Measurements from ENCODE around the gene CEP128.

Gene CEP128

DNA sequence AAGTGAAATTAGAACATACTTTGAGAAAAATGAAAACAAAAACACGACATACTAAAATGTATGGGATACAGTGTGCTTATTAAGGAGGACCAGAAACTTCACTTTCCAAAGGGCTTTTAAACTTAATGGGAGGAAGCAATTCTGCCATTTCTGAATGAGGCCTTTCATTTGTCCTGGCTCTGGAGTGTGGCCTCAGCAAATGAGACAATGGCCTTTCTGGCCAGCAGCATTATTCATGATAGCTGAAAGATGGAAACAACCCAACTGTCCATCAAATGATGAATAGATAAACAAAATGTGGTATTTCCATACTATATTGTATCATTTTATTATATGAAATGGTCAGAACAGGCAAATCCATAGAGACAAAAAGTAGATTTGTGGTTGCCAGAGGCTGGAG, 338.6 kb downstream of the CEP128 start:
- DNase-seq: no peak

DNA sequence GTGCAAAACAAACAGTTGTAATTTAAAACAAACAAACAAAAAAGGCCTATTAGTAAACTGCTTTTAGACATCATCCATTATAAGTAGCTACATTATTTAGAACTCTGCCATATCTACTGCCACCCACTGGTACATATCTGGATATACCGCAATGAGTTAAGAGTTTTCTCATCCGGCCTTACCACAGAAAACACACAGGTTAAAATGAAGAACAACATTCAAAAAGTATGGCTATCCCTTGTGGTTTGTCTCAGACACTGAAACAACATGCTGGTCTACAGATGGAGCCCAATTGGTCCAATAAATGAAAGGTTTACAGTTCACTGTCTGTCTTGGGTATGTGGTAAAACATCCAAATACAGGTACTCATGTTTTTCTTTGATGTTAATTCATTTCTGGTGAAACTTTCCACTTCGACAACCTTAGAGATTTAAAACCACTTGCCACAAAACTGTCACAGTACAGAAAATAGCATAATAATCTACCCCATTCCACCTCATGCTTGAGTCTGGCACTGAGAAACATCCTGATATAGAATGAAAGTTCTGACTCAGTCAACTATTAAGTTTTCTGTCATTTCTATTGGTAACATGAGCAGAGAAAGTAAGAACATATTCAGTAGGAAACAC, 354.3 kb downstream of the CEP128 start:
- no peak for DNase-seq

DNA sequence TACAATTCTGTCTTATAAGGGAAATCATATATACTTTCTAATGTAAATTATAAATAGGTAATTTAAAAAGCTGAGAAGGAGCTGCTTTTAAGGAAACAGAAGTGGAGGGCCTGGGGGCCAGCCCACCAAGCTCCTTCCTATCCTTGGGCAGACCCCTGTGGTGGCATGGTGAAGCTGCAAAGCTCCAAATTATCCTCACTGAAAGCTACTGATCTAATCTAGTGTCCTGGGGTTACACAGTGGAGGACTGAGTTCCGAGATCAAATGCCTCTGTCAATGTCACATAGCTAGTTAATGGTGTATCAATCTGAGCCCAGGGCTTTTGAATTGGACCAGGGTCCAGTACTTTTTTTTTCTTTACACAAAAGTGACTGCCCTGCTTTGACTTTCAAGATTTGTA, 355.4 kb downstream of the CEP128 start:
- DNase-seq: no peak

DNA sequence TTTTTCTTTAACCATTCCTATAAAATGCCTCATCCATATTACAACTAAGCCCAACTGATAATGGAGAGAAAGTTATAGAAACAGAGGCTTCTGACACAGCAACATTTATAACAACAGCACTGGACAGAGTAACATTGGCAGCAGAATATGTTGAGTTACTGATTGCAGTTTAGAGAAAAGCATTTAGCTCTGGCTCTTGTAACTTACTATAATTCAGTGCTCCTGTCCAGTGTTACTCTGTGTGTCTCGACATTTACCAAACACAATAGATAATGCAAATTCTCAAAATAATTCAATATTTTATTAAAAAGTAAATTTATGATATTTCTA, 356.1 kb downstream of the CEP128 start:
- no peak for DNase-seq

DNA sequence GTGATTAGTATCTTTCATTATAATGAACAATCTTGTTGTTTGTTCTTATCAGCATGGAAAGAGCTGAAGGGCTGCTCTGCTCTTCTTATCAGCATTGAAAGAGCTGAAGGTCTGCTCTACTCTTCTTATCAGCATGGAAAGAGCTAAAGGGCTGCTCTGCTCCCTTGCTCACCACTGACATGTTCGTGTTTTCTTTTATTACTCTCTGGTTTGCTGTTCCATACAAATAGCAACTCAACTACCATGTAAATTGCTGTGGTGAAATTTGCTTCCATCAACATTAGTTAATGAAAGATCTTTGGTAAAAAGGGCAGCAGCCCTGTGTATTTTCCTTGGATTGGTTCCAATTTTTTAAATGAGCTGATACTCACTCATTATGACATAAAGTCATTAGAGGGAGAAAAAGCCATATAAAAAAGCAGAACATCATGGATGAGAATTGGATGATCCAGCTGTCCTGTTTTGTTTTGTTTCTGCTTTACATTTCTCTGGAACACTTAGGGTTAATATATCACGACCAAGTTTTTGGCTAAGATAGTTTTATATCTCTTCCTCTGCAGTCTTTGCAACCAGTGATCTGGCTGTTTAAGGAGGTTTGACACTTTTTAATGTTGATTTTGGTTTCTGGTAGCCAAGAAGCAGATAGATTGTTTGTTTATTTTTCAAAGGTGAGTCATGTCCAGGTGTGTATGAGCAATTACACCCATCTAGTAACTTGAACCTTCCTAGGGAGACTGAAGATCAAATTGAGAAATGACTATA, 356.6 kb downstream of the CEP128 start:
- DNase-seq: no peak

DNA sequence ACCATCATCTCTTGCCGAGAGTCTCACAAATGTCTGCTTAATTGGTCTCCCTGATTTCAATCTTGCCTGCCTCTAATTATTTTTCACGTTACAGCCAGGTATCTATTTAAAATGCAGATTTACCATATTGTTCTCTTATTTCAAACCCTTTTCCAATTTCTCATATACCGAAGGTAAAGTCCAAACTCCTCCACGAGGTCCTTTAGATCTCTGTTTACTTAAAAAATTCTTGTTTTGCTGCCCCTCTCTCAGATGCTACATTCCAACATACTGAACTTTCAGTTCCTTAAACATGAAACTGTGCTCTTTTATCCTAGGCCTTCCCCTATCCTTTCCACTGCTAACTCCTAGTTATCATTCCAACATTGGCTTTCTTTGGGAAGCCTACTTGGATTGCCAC, 363.9 kb downstream of the CEP128 start:
- no peak for DNase-seq

DNA sequence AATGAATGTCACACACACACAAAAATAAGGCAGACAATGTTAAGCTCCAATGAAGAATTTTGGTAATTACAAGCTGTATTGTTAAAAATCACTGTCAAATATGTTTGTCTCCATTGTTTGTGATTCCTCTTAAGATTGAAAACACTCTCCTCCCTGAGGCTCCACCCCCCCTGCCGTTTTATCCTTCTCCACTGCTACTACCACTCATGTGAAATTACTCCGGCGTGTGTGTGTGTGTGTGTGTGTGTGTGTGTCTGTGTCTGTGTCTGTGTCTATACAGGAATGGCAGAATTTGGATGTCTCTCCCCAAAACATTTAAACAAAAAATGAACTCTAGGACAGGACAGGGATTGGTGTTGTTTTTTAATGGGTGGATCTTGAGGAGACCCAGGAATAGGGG, 365.1 kb downstream of the CEP128 start:
- no peak for DNase-seq

DNA sequence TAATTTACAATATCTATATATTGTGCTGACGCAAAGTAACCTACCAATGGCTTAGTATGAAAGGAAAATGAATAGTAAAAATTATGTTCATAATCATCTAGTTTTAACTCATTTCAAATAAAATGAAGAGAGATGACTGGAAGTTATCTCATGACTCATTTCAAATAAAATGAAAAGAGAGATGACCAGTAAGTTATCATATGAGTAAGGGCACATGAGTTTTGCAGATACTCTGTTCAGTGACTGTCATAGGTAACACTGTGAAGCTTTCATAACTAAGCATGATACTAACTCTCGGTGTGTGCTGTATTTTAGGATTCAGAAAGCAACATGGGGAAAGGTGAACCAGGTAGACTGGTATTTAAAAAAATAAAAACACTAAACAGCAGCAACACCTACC, 365.8 kb downstream of the CEP128 start:
- no peak for DNase-seq

DNA sequence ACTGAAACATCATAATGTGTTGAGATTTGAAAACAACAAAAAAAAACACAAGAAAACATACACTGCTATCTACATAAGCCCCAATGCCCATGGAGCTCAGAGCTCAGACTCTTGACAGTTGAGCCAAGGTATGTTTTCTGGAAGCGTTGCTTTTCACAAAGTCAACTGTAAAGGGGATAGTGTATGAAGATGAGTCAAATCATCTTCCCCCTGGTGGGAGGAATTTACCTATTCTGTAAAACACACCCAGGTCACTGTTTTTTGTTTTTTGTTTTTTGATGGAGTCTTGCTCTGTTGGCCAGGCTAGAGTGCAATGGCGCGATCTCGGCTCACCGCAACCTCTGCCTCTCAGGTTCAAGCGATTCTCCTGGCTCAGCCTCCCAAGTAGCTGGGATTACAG, 368.9 kb downstream of the CEP128 start:
- DNase-seq: no peak

DNA sequence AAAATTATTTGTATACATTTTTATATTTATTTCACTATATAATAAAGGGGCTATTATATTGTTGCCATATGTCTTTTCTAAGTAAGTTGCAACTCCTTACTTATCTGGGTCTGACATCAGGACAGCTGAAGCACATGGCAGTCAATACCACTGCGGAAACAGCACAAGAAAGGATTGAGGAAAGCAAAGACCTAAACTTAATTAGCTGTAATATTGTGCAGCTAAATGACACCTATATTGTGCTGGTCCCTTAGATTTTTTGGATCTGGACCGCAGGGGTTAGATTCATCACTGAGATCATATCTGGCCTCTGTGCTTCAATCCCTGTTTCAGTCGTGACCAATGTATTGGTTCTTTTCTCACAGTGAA, 370.6 kb downstream of the CEP128 start:
- no peak for DNase-seq

DNA sequence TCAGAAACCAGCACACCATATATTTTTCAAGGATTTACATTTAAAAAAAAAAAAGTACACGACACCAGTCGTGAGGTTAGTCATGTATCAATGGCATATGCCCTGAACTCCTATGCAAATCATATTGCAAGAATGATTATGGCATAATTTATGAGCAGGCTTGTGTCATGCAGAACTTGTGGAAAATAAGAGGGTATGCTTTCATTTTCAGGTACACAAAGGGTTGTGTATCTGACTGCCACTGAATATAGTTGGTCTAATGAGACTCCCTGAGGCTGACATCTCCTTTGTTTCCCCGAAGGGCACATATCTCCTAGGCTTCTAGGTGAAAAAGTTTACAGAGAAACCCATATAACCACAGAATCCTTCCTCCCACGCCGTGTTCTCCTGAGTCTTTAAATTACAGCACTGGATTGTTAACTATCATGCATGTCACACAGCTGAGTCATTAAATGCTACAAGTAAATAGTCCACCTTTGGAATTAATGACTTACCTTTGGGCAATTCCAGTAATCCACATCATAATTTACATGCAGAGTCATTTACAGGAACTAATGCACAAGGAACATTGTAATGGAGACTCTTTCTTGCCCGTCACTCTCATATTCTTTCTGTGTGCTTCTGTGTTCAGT, 373.5 kb downstream of the CEP128 start:
- DNase-seq: no peak

DNA sequence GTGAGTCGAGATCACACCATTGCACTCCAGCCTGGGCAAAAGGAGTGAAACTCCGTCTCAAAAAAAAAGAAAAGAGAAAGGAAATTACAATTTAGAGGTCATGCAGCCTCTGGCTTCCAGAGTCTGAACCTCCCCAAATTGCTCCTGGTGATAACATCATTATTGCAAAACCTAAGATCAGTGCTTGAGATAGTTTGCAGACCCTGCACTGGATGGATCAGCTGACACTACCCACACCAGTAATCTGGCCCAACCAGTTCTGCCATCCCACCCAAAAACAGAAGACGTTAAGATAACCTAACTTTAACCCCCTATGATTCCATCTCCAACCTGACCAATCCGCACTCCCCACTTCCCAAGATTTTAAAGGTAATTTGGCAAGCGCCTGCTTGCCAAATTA, 376.5 kb downstream of the CEP128 start:
- DNase-seq: no peak

DNA sequence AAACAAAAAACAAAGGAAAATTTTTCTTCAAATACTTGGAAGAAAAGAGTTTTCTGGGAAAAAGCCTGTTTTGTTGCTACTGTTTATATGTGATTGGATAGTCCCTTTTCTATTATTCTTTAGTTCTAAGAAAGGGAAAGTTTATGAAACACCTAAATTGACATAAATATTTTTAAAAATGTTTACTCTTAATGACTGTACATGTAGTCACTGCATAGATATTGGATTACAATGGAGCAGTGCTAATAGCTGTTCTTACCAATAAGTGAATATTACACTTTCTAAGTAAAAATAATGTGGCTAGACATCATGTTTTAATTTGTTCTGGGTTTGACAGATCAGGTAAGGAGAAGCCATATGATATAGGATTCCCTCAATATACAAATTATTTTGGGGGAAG, 377.5 kb downstream of the CEP128 start:
- DNase-seq: no peak

DNA sequence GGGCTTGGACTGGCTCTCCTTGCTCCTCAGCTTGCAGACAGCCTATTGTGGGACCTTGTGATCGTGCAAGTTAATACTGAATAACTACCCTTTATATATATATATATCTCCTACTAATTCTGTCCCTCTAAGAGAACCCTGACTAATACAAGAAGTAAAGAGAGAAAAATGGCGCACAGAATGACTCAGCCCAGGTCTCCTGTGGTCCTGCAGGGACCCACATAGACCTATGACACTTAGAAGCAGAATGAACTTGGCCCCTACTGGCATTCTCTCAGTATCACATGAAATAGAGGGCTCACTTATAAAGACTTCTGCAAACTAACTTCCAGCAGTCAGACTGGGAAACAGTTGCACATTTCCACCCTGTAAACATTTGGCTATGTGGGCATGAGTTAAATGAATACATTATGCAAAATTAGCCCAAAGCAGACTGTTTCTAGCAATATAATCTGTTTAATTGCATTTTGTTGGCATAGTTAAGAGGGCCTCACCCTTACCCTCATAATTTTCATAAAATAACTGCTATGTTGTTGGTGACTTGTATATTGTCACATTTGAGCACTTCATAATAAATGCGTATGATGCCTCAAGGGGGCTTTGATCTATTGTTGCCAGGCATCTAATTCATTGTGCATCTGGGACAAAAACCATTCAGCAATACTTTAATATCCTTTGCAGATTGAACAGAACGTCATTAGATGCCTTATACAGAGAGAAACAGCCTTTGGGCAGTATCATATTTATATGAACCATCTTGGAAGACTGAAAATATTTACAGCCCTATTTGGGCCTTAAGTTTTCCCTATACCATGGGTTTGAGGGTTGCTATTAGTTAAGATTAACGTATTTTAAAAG, 380.5 kb downstream of the CEP128 start:
- no peak for DNase-seq

DNA sequence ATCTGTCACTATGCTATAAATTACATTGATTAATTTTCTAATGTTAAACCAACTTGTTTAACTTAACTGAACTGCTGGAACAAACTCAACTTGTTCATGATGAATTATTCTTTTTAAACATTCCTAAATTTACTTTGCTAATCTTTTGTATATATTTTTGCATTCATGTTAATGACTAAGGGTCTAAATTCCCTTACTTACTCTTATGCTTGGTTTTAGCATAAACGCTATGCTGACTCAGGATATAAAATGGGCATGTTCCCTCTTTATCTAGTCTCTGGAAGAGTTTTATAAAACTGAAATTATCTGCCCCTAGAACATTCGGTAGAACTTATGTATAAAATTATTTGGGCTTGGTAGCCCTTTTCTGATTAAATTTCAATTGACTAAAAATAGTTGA, 387.4 kb downstream of the CEP128 start:
- no peak for DNase-seq

DNA sequence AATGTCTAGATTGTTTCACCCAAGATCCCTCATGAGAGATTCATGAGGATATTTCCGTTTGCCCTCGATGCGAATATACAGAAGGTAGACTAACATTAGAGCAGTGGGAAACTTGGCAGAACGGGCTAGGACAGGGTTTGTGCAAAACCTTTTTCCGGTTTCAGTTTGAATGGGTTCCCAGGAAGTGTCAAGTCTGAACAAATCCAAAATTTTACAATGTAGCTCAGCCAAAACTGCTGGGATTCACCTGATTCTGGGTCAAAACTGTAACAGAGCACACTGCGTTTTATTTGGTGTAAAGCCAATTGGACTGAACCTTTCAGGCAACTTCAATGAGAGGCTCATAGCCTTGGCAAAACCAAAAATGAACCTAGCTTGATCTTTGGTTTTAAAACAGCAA, 392.4 kb downstream of the CEP128 start:
- no peak for DNase-seq

DNA sequence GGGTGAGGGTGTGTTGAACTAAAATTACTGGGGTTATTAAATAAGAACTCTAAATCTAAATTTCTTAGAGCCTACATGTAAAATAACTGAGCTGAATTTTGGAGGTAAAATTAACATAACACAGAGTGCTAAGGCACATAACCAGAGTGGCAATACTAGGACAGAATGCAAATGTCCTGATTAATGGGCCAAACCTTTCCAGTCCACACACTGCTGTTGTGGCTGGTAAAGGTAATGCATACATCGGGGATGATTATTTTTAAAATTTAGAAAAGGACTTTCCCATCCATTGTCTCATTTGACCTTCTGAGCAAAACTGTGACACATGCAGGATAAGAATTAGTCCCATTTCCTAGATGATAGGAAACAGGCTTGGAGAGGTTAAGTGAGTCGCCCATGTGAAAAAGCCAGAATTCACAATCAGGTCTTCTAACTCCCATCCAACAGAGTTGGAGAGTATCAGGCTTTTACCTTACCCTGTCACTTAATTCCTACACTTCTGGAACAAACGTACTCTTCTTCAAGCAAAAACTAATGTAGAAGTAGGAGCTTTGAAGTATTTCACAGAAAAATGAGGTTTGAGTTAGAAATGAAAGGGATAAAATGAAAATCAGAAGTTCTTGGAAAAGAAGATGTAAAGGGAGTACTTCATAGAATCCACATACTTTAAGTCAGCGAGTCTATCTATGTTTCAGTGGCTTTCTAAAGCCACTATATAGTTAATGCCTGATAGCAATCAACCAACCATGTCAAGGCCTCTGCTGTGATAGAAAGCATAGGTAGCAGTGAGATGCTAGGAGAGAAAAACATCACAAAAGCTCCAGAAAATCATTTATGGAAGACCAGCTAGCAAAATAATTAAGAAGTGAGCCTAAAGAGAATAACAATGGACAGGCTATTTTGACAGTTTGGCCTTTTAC, 395.3 kb downstream of the CEP128 start:
- DNase-seq: no peak

DNA sequence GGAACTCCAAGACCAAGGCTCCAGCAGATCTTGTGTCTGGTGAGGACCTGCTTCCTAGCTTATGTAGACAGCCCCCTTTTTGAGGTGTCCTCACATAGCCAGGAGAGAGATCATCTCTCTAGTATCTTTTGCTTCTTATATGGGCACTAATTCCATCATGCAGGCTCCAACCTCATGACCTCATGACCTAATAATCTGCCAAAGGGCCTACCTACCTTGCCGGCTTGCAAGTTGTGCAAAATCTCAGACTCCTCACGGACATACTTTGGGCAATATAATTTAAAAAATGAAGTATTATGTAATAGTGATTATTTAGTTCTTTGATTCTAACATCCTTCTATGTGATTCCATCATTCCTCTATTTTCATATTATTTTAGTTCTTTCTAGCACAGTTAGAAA, 397.2 kb downstream of the CEP128 start:
- DNase-seq: no peak

DNA sequence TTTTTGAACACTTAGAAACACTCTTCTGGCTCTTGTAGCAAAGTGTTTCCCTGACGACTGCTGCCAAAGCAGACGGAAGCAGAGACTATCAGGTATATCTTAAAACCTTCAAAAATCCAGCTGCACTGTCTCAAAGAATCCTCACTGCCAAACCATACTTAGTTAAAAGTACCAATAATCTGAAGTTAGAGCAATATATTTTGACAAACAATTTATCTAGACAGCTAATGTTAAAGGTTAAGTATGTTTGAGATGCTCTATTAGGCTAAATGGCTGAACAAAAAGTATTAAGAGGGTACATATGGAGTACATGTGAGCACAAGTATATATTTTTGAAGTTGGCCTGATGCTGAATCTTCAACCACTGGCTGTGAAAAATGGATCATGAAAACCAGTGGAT, 398.3 kb downstream of the CEP128 start:
- no peak for DNase-seq

DNA sequence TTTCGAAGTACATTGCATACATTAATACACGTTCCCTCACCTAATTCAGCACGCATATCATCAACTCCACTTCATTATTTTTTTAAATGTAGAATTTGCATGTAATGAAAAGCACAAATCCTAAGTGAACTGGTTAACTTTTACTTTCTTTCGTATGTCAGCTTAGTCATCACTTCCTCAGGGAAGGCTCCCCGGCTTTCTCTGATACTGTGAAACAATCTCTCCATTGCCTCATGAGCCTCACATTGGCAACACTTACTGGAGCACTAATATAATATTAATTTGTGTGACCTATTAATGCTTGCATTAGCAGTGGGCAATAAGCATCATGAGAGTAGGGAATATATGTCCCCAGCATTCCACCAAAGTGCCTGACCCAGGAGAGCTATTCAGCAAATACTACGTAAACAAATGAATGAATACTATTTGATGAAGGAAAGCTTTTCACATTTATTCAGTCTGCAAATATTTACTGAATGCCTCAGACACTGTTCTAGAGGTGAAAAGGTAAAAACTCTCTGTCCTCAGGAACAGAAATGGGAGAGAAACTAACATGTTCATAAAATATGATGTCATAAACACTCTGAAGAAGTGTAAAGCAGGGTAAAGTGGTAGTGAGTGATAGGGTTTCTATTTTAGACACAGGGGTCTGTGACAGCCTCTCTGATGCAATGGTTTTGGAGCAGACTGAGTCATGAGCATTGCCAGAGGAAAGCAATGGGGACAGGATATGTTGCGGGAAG, 402.7 kb downstream of the CEP128 start:
- peak; percentile 20 for DNase-seq

DNA sequence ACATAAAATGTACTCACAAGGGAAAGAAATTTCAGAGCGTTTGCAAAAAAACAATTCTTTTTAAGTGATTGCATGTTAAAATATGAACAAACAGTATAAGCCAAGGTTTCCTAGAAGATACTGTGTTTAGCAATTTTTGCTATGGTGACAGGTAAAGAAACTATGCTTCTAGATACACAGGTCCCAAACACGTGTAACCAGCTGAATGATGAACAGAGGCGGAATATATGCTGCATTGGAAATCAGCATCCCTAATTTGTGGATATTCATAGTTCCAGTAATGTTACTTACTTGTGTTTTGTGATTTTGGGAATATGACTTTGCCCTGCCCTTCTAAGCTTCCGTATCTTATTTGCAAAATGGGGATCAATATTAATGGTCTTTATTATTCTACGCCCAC, 403.9 kb downstream of the CEP128 start:
- no peak for DNase-seq

DNA sequence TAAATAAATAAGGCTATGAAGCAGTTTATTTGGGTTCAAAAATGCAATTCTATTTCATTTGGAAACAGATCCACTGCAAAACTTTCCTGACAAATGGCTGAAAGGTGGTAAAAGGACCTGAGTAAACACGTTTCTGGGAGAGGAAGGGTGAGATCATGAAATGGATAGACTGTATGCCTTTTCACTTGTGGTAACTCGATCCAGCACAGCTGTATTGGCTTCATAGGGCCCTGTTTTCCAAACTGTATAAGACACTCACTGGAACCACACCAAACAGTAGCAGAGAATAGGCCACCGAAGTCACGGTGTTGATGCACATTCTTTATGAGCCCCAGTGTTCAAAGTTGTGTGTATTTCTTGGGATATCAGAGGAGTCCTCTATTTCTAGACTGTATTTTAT, 405.1 kb downstream of the CEP128 start:
- DNase-seq: no peak

All from MV-4-11 (cell line).